Astrocyte (in vitro differentiated cells and primary cell): ENCODE measurements around the gene SNRNP40. TPM values are rescaled to one million over a fixed set of nuclear protein-coding genes. Genes with fewer than 3 reads are reported as not detected.
A peak's percentile ranks its signal among the peaks of the same experiment; 100 is the strongest.

Source experiments
- DNase-seq: peaks from one replicate; pipeline ENCODE4 v3.0.0-alpha.2; 2010; ENCODE audit warnings: low read depth
- FAIRE-seq: peaks from 2 replicates; lab custom pipeline; 2011; peaks lifted over from hg19 to GRCh38; lab: Jason Lieb, UNC
- H2AFZ ChIP-seq: 2 replicates; pipeline ENCODE4 v1.6.0; 2012; ENCODE audit warnings: low read depth, low read length, inconsistent platforms
- H3K27ac ChIP-seq: 2 replicates; pipeline ENCODE4 v1.5.1; 2011; ENCODE audit warnings: low read depth, low read length, inconsistent platforms
- H3K27me3 ChIP-seq: 2 replicates; pipeline ENCODE4 v1.6.0; 2011; ENCODE audit warnings: low read length, inconsistent platforms; ENCODE audit not compliant: insufficient read depth
- H3K36me3 ChIP-seq: 2 replicates; pipeline ENCODE4 v1.5.1; 2011; ENCODE audit warnings: low read length, inconsistent platforms; ENCODE audit not compliant: insufficient read depth
- H3K4me1 ChIP-seq: 2 replicates; pipeline ENCODE4 v1.5.1; 2011; ENCODE audit warnings: low read length, inconsistent platforms; ENCODE audit not compliant: insufficient read depth
- H3K4me2 ChIP-seq: 2 replicates; pipeline ENCODE4 v1.6.0; 2012; ENCODE audit warnings: low read length, inconsistent platforms
- H3K4me3 ChIP-seq: 2 replicates; pipeline ENCODE4 v1.5.1; 2011; ENCODE audit warnings: low read depth, mild to moderate bottlenecking, low read length, inconsistent platforms; ENCODE audit not compliant: insufficient read depth
- H3K79me2 ChIP-seq: 2 replicates; pipeline ENCODE4 v1.6.0; 2012; ENCODE audit warnings: mild to moderate bottlenecking, low read length, inconsistent platforms; ENCODE audit not compliant: insufficient read depth
- H3K9ac ChIP-seq: 2 replicates; pipeline ENCODE4 v1.6.0; 2012; ENCODE audit warnings: mild to moderate bottlenecking, low read length, inconsistent platforms
- H3K9me3 ChIP-seq: 2 replicates; pipeline ENCODE4 v1.5.1; 2012; ENCODE audit warnings: low read depth, mild to moderate bottlenecking, low read length, inconsistent platforms; ENCODE audit not compliant: insufficient read depth
- H4K20me1 ChIP-seq: 2 replicates; pipeline ENCODE4 v1.6.0; 2012; ENCODE audit warnings: low read length, inconsistent platforms; ENCODE audit not compliant: insufficient read depth
- H3K27ac Mint-ChIP-seq: one replicate; pipeline ENCODE4 v1.8.0; 2021; ENCODE audit warnings: mild to moderate bottlenecking, mixed read lengths; ENCODE audit not compliant: unreplicated experiment
- H3K27me3 Mint-ChIP-seq: one replicate; pipeline ENCODE4 v1.8.0; 2021; ENCODE audit warnings: low read depth, mixed read lengths; ENCODE audit not compliant: unreplicated experiment
- H3K36me3 Mint-ChIP-seq: one replicate; pipeline ENCODE4 v1.8.0; 2021; ENCODE audit warnings: low read depth, mixed read lengths; ENCODE audit not compliant: unreplicated experiment
- H3K4me1 Mint-ChIP-seq: one replicate; pipeline ENCODE4 v1.8.0; 2021; ENCODE audit warnings: low read depth, mixed read lengths; ENCODE audit not compliant: unreplicated experiment
- H3K4me3 Mint-ChIP-seq: one replicate; pipeline ENCODE4 v1.8.0; 2021; ENCODE audit warnings: mild to moderate bottlenecking, moderate library complexity, mixed read lengths; ENCODE audit not compliant: unreplicated experiment
- H3K9me3 Mint-ChIP-seq: one replicate; pipeline ENCODE4 v1.8.0; 2021; ENCODE audit warnings: mild to moderate bottlenecking, mixed read lengths; ENCODE audit not compliant: unreplicated experiment
- EZH2 ChIP-seq: IDR thresholded peaks from 2 replicates; pipeline ENCODE4 v1.6.1; 2012; ENCODE audit warnings: mild to moderate bottlenecking, low read length, inconsistent platforms; ENCODE audit not compliant: insufficient read depth
- total RNA-seq: library from RNA; stranded (reverse); gene quantifications from 2 replicates; pipeline ENCODE4 v1.2.1, GENCODE V29; 2021
- TF ChIP-seq, protein P1 (sequence below): IDR thresholded peaks from 2 replicates; pipeline ENCODE4 v1.5.1; 2011; ENCODE audit warnings: low read depth, mild to moderate bottlenecking, inconsistent platforms, low read length, moderate library complexity; ENCODE audit not compliant: insufficient read depth

The SNRNP40 gene
- total RNA-seq, 1 donor from 2014 or later = 42.0 TPM

- no peaks in the 10 kb centered on the region for H3K27me3 ChIP-seq
- H3K9me3 ChIP-seq = no peaks in the 10 kb centered on the region
- Mint-ChIP-seq H3K9me3 (no peaks in the 10 kb centered on the region), H3K4me1 (peaks cover 5% of the 10 kb centered on the region), H3K27ac (peak overlapping the region; percentile 41), H3K27me3 (no peaks in the 10 kb centered on the region), H3K4me3 (no peak overlapping the region), H3K36me3 (peaks cover 10% of the 10 kb centered on the region)
- H3K4me1 ChIP-seq = no peaks in the 10 kb centered on the region
- no peak overlapping the region for H2AFZ ChIP-seq
- H3K27ac ChIP-seq = no peak overlapping the region
- H3K4me2 ChIP-seq = no peak overlapping the region
- H3K79me2 ChIP-seq = no peaks in the 10 kb centered on the region
- FAIRE-seq (no peak), DNase-seq (no peak)
- H4K20me1 ChIP-seq = peaks cover 9% of the 10 kb centered on the region
- H3K36me3 ChIP-seq = no peaks in the 10 kb centered on the region
- TF ChIP-seq, protein P1, sequence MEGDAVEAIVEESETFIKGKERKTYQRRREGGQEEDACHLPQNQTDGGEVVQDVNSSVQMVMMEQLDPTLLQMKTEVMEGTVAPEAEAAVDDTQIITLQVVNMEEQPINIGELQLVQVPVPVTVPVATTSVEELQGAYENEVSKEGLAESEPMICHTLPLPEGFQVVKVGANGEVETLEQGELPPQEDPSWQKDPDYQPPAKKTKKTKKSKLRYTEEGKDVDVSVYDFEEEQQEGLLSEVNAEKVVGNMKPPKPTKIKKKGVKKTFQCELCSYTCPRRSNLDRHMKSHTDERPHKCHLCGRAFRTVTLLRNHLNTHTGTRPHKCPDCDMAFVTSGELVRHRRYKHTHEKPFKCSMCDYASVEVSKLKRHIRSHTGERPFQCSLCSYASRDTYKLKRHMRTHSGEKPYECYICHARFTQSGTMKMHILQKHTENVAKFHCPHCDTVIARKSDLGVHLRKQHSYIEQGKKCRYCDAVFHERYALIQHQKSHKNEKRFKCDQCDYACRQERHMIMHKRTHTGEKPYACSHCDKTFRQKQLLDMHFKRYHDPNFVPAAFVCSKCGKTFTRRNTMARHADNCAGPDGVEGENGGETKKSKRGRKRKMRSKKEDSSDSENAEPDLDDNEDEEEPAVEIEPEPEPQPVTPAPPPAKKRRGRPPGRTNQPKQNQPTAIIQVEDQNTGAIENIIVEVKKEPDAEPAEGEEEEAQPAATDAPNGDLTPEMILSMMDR = no peak
- TF ChIP-seq EZH2 = no peak
- no peak overlapping the region for H3K9ac ChIP-seq
- no peak overlapping the region for H3K4me3 ChIP-seq
Measured at GRCh38 chr1:31327381-31327780, 30.8 kb upstream of the SNRNP40 start.

DNA sequence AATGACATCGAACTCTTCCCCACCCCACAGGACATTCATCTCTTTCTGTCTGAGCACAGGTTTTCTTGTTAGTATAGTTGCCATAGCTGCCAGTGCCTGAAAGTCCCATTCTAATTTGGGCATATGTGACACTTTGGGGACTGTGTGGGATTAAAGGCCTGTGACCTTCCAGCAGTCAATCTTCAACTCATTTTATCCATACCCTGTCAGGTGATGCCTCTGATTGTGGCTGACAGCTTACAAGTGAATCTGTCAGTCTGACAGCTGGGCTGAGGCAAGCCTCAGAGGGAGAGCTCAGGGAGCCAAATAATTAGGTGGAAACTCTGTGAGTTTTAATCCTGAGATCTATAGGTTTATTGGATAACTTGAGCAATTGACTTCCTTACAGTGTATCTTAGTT lies 29.9 kb upstream of the SNRNP40 start:
- H3K27ac Mint-ChIP-seq = peak overlapping the region; percentile 16
- no peak overlapping the region for H3K9ac ChIP-seq
- H3K36me3 ChIP-seq = no peaks in the 10 kb centered on the region
- no peak overlapping the region for H2AFZ ChIP-seq
- peaks cover 7% of the 10 kb centered on the region for H3K36me3 Mint-ChIP-seq
- H4K20me1 ChIP-seq = peaks cover 9% of the 10 kb centered on the region
- H3K27me3 ChIP-seq = no peaks in the 10 kb centered on the region
- H3K4me2 ChIP-seq = no peak overlapping the region
- no peaks in the 10 kb centered on the region for H3K79me2 ChIP-seq
- TF ChIP-seq EZH2 = no peak
- TF ChIP-seq, protein P1 = no peak
- H3K4me3 Mint-ChIP-seq = no peak overlapping the region
- no peaks in the 10 kb centered on the region for H3K27me3 Mint-ChIP-seq
- peaks cover 5% of the 10 kb centered on the region for H3K4me1 Mint-ChIP-seq
- H3K27ac ChIP-seq = no peak overlapping the region
- no peaks in the 10 kb centered on the region for H3K9me3 ChIP-seq
- no peak overlapping the region for H3K4me3 ChIP-seq
- no peaks in the 10 kb centered on the region for H3K9me3 Mint-ChIP-seq
- FAIRE-seq = no peak
- H3K4me1 ChIP-seq = no peaks in the 10 kb centered on the region
- DNase-seq = no peak

- Mint-ChIP-seq H3K4me3 (no peak overlapping the region), H3K4me1 (peaks cover 5% of the 10 kb centered on the region), H3K9me3 (no peaks in the 10 kb centered on the region), H3K36me3 (peaks cover 11% of the 10 kb centered on the region), H3K27ac (no peak overlapping the region), H3K27me3 (no peaks in the 10 kb centered on the region)
- no peak overlapping the region for H3K9ac ChIP-seq
- no peak overlapping the region for H3K4me3 ChIP-seq
- H3K27ac ChIP-seq = no peak overlapping the region
- TF ChIP-seq EZH2 = no peak
- TF ChIP-seq, protein P1 = no peak
- H4K20me1 ChIP-seq = peaks cover 7% of the 10 kb centered on the region
- H3K4me2 ChIP-seq = no peak overlapping the region
- no peaks in the 10 kb centered on the region for H3K27me3 ChIP-seq
- FAIRE-seq (no peak), DNase-seq (no peak)
- H3K36me3 ChIP-seq = no peaks in the 10 kb centered on the region
- no peaks in the 10 kb centered on the region for H3K4me1 ChIP-seq
- H3K9me3 ChIP-seq = no peaks in the 10 kb centered on the region
- no peak overlapping the region for H2AFZ ChIP-seq
- H3K79me2 ChIP-seq = no peaks in the 10 kb centered on the region
Measured at GRCh38 chr1:31324992-31325391, 28.4 kb upstream of the SNRNP40 start.
